GM12874 (cell line): Measurements from ENCODE around the gene TENM3.

Experiments
- TF ChIP-seq, protein P1 (sequence below): IDR thresholded peaks from 2 replicates; pipeline ENCODE4 v1.5.1; 2011; ENCODE audit warnings: low read depth, mild to moderate bottlenecking, control low read depth, low read length, moderate library complexity; ENCODE audit not compliant: insufficient read depth

The TENM3 gene

DNA sequence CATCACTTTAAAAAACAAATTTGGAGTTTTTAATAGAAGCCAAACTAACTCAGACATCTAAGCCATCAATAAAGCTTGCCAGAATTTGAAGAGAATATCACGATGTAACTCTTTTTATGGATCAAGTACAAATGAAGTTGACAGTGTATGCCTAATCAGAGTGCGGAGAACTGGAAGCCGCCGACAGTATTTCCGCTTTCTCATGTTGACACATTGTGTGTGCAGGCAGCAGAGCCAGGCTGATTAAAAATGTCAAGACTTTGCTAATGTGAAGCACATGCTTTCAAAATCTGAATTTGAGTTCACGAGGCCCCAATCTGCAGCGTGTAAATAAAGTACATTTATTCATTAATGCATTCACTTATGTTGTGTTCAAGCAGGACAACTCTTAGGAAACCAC, 161.2 kb downstream of the TENM3 start:
- TF ChIP-seq, protein P1, sequence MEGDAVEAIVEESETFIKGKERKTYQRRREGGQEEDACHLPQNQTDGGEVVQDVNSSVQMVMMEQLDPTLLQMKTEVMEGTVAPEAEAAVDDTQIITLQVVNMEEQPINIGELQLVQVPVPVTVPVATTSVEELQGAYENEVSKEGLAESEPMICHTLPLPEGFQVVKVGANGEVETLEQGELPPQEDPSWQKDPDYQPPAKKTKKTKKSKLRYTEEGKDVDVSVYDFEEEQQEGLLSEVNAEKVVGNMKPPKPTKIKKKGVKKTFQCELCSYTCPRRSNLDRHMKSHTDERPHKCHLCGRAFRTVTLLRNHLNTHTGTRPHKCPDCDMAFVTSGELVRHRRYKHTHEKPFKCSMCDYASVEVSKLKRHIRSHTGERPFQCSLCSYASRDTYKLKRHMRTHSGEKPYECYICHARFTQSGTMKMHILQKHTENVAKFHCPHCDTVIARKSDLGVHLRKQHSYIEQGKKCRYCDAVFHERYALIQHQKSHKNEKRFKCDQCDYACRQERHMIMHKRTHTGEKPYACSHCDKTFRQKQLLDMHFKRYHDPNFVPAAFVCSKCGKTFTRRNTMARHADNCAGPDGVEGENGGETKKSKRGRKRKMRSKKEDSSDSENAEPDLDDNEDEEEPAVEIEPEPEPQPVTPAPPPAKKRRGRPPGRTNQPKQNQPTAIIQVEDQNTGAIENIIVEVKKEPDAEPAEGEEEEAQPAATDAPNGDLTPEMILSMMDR, result no peak

DNA sequence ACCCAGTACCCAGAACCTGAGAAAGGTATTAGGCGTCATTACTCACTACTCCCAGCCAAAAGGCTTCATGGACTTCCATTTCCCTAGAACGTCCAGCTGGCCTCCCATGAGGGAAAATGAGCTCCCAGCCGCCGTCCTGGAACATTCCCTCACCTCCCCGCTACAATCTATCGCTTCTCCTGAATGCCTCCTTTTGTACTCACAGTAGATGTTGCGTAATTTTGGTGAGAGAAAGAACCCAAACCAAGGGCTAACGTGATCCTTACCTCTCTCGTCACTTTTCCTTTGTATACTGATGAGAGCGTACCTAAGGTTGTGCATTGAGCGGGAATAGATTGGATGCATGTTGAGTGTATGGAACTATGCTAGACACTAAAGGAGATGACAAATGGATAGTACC, 161.9 kb downstream of the TENM3 start:
- TF ChIP-seq, protein P1, result no peak

DNA sequence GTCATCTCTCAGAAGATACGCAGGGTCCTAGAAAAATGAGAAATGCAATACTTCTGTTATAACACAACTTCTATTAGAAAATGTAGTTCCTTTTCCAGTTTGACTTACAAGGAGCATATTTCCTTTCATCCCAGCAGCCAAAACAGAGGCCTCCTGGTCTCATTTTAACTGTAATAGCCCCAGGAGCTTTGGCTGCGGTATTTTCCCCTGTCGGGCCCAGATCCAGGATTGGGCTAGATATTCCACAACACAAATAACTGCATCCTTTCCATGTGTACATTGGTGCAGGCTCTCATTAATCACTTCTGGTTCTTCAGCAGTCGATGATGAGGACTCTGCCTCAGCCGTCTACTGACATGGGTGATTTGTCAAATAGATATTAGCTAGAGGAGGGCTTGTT, 166.1 kb downstream of the TENM3 start:
- TF ChIP-seq, protein P1, result no peak

DNA sequence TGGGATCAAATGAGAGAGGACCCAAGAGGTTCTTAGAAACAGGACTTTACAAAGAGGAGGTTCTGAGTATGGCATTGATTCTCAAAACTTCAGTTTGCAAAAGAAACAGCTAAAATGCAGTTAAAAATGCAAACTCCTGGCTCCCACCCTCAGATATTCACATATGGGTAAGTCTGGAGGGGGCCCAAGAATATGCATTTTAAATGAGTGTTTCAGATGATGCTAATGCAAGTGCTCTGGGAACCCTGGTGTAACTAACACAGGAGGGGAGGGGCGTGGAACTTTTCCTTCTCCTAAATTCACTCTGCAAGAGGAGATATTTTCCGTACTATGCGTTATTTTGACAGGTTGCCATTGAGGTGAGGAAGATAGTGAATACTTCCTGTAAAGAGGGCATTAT, 168.2 kb downstream of the TENM3 start:
- TF ChIP-seq, protein P1, result no peak

DNA sequence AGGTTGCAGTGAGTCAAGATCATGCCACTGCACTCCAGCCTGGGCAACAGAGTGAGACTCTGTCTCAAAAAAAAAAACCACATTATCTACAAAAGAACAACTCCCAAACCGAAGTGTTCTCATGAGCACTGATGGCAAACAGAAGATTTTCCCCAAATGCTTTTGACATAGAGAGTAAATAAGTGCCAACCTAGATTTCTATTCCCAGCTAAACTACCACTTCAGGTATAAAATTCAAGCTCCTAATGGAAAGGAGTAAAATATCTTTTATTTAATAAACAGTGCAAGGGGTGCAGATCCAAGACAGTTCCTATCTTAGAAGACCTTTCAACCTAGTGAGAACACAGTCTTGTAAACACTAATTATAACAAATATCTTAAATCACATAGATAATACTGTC, 170.3 kb downstream of the TENM3 start:
- TF ChIP-seq, protein P1, result no peak

DNA sequence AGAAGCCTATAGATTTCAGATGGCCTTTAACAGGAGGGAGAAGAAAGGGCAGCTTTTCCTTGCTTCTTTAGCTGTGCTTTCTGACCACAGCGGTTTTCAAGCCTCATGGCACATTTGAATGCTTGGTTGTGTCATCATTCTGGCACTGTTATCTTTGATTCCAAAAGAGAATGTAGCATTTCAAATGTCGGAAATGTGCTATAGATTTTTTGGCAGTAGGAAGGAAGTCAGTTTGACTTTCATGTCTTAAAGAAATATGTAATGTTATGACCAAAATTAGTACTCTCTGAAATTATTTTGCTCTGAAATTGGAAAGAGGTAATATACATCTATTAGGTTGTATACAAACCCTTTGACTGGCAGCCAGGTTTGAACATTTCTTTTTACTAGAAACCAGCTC, 171.9 kb downstream of the TENM3 start:
- TF ChIP-seq, protein P1, result no peak

DNA sequence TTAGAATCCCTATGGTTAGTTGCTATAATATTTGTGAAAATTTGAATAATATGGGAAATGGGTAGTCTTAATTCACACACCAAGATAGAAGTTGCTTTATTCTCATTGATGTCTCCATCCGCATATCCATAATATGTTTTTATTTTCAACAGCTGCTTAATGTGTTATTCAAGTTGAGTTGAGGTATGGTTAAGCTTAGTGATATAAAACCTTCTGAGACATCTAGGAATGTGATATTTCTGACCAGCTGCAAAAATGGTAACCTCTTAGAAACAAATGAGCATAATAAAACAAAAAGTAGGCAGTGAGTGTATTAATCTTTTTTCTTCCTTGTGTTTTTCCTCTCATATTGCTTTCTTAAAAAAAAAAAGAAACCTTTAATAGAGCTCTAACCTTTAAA, 172.9 kb downstream of the TENM3 start:
- TF ChIP-seq, protein P1, result no peak
